Neural progenitor cell (in vitro differentiated cells): Measurements from ENCODE around the gene SLC22A1. TPM values are rescaled to one million over a fixed set of nuclear protein-coding genes. Genes with fewer than 3 reads are reported as not detected.

Source experiments
- DNase-seq: peaks from one replicate; pipeline ENCODE4 v3.0.0-alpha.2; 2016; ENCODE audit warnings: low spot score
- H2AFZ ChIP-seq: fragments of 200-600 bp; sonication (generic); replicated peaks from 2 replicates; pipeline ENCODE4 v1.6.1; 2016; ENCODE audit warnings: antibody characterized with exemption
- H3F3A ChIP-seq: fragments of 200-600 bp; sonication (generic); 2 replicates; pipeline ENCODE4 v1.6.1; 2016; ENCODE audit warnings: antibody characterized with exemption, low read depth
- H3K27ac ChIP-seq: fragments of 200-600 bp; sonication (generic); 2 replicates; pipeline ENCODE4 v1.5.1; 2016; ENCODE audit warnings: mild to moderate bottlenecking
- H3K27me3 ChIP-seq: fragments of 200-600 bp; sonication (generic); 2 replicates; pipeline ENCODE4 v1.6.1; 2016; ENCODE audit warnings: mild to moderate bottlenecking, moderate library complexity
- H3K36me3 ChIP-seq: fragments of 200-600 bp; sonication (generic); 2 replicates; pipeline ENCODE4 v1.5.1; 2016
- H3K4me1 ChIP-seq: fragments of 200-600 bp; sonication (generic); 2 replicates; pipeline ENCODE4 v1.6.1; 2016; ENCODE audit warnings: mixed run types
- H3K4me2 ChIP-seq: fragments of 200-600 bp; sonication (generic); 2 replicates; pipeline ENCODE4 v1.6.1; 2016
- H3K4me3 ChIP-seq: fragments of 200-600 bp; sonication (generic); 2 replicates; pipeline ENCODE4 v1.5.1; 2016
- H3K79me2 ChIP-seq: fragments of 200-600 bp; sonication (generic); 2 replicates; pipeline ENCODE4 v1.6.1; 2016; ENCODE audit warnings: low read depth
- H3K9ac ChIP-seq: fragments of 200-600 bp; sonication (generic); 2 replicates; pipeline ENCODE4 v1.6.1; 2016
- H3K9me3 ChIP-seq: fragments of 200-600 bp; sonication (generic); 2 replicates; pipeline ENCODE4 v1.5.1; 2016; ENCODE audit warnings: low read depth
- H4K20me1 ChIP-seq: fragments of 200-600 bp; sonication (generic); 2 replicates; pipeline ENCODE4 v1.6.1; 2016; ENCODE audit warnings: low read depth
- H3K27ac Mint-ChIP-seq: 3 replicates; pipeline ENCODE4 v1.8.0; 2021; ENCODE audit warnings: mixed read lengths
- H3K27me3 Mint-ChIP-seq: 2 replicates; pipeline ENCODE4 v1.8.0; 2022; ENCODE audit warnings: low read depth, mild to moderate bottlenecking, inconsistent platforms, moderate library complexity, mixed read lengths; ENCODE audit not compliant: insufficient read depth
- H3K36me3 Mint-ChIP-seq: 3 replicates; pipeline ENCODE4 v1.8.0; 2021; ENCODE audit warnings: mixed read lengths
- H3K4me1 Mint-ChIP-seq: 3 replicates; pipeline ENCODE4 v1.8.0; 2021; ENCODE audit warnings: mixed read lengths
- H3K4me3 Mint-ChIP-seq: 3 replicates; pipeline ENCODE4 v1.8.0; 2021; ENCODE audit warnings: mild to moderate bottlenecking, moderate library complexity, mixed read lengths
- H3K9me3 Mint-ChIP-seq: 3 replicates; pipeline ENCODE4 v1.8.0; 2020; ENCODE audit warnings: mixed read lengths
- CTCF ChIP-seq: fragments of 200-600 bp; sonication (generic); IDR thresholded peaks from 2 replicates; pipeline ENCODE4 v1.5.1; 2017; ENCODE audit warnings: antibody characterized with exemption, mild to moderate bottlenecking
- EZH2 ChIP-seq: fragments of 200-600 bp; sonication (generic); IDR thresholded peaks from 2 replicates; pipeline ENCODE4 v1.6.1; 2017; ENCODE audit warnings: antibody characterized with exemption, mild to moderate bottlenecking, moderate library complexity
- EZH2phosphoT487 ChIP-seq: fragments of 200-600 bp; sonication (generic); IDR thresholded peaks from 2 replicates; pipeline ENCODE4 v1.6.1; 2017; ENCODE audit warnings: antibody characterized with exemption
- total RNA-seq: library from RNA; depleted of rRNA; stranded (reverse); fragments of >200 nt; gene quantifications from 2 replicates; pipeline ENCODE4 v1.2.3, GENCODE V29; 2015; ENCODE audit warnings: low replicate concordance

SLC22A1 gene
- total RNA-seq, 1 donor from 2014 or later = not detected

- Histone ChIP-seq H3K9me3 (no peaks in the 10 kb centered on the region), H3K4me1 (peaks cover 4% of the 10 kb centered on the region), H3F3A (no peaks in the 10 kb centered on the region), H3K9ac (no peak overlapping the region), H3K36me3 (no peaks in the 10 kb centered on the region), H3K4me2 (no peak overlapping the region), H2AFZ (no peak overlapping the region), H4K20me1 (no peaks in the 10 kb centered on the region), H3K79me2 (no peaks in the 10 kb centered on the region), H3K27me3 (no peaks in the 10 kb centered on the region), H3K27ac (no peak overlapping the region), H3K4me3 (no peak overlapping the region)
- TF ChIP-seq EZH2phosphoT487 = no peak
- no peak for TF ChIP-seq CTCF
- TF ChIP-seq EZH2 = no peak
- H3K4me3 Mint-ChIP-seq = no peak overlapping the region
- DNase-seq = no peak
- peaks cover 14% of the 10 kb centered on the region for H3K4me1 Mint-ChIP-seq
- peaks cover 17% of the 10 kb centered on the region for H3K36me3 Mint-ChIP-seq
- no peak overlapping the region for H3K27ac Mint-ChIP-seq
- H3K27me3 Mint-ChIP-seq = no peaks in the 10 kb centered on the region
- peaks cover 3% of the 10 kb centered on the region for H3K9me3 Mint-ChIP-seq
Observed at GRCh38 chr6:160121981-160122380, 366 bp downstream of the SLC22A1 start.

GRCh38 chr6:160122744-160123143 lies 1.1 kb downstream of the SLC22A1 start:
- no peaks in the 10 kb centered on the region for H3K36me3 ChIP-seq
- peaks cover 16% of the 10 kb centered on the region for H3K36me3 Mint-ChIP-seq
- no peaks in the 10 kb centered on the region for H3F3A ChIP-seq
- H3K79me2 ChIP-seq = no peaks in the 10 kb centered on the region
- H3K9me3 ChIP-seq = no peaks in the 10 kb centered on the region
- H3K9ac ChIP-seq = no peak overlapping the region
- H4K20me1 ChIP-seq = no peaks in the 10 kb centered on the region
- TF ChIP-seq EZH2phosphoT487 = no peak
- no peak for TF ChIP-seq CTCF
- TF ChIP-seq EZH2 = no peak
- no peak overlapping the region for H3K4me2 ChIP-seq
- H3K4me1 ChIP-seq = peaks cover 4% of the 10 kb centered on the region
- H3K4me1 Mint-ChIP-seq = peaks cover 14% of the 10 kb centered on the region
- H3K27ac Mint-ChIP-seq = no peak overlapping the region
- H3K4me3 ChIP-seq = no peak overlapping the region
- no peak overlapping the region for H3K4me3 Mint-ChIP-seq
- no peak overlapping the region for H2AFZ ChIP-seq
- H3K27me3 ChIP-seq = no peaks in the 10 kb centered on the region
- H3K27ac ChIP-seq = no peak overlapping the region
- DNase-seq = no peak
- peaks cover 2% of the 10 kb centered on the region for H3K9me3 Mint-ChIP-seq
- H3K27me3 Mint-ChIP-seq = no peaks in the 10 kb centered on the region

- Histone ChIP-seq H3K4me2 (no peak overlapping the region), H3K9ac (no peak overlapping the region), H3K79me2 (no peaks in the 10 kb centered on the region), H3K4me3 (no peak overlapping the region), H3K27ac (no peak overlapping the region), H2AFZ (no peak overlapping the region), H3K27me3 (no peaks in the 10 kb centered on the region), H3K9me3 (no peaks in the 10 kb centered on the region), H4K20me1 (no peaks in the 10 kb centered on the region), H3K36me3 (no peaks in the 10 kb centered on the region), H3F3A (no peaks in the 10 kb centered on the region), H3K4me1 (peaks cover 4% of the 10 kb centered on the region)
- no peaks in the 10 kb centered on the region for H3K9me3 Mint-ChIP-seq
- no peak overlapping the region for H3K4me3 Mint-ChIP-seq
- TF ChIP-seq EZH2 = no peak
- TF ChIP-seq EZH2phosphoT487 = no peak
- TF ChIP-seq CTCF = no peak
- H3K4me1 Mint-ChIP-seq = peaks cover 14% of the 10 kb centered on the region
- no peaks in the 10 kb centered on the region for H3K27me3 Mint-ChIP-seq
- H3K27ac Mint-ChIP-seq = no peak overlapping the region
- peaks cover 14% of the 10 kb centered on the region for H3K36me3 Mint-ChIP-seq
- DNase-seq = no peak
Observed at GRCh38 chr6:160124007-160124406, 2.4 kb downstream of the SLC22A1 start.
